Activated naive CD8-positive, alpha-beta T cell treated with anti-CD3 and anti-CD28 coated beads, Interleukin-2, amount 50 U/mL, for 16 hours (primary cell): ENCODE data around the gene C1orf232.
A peak's percentile ranks its signal among the peaks of the same experiment; 100 is the strongest.

ENCODE experiments used
- DNase-seq: peaks from one replicate; pipeline ENCODE4 v3.0.0-alpha.2; 2020; ENCODE audit warnings: low read depth, low spot score

Gene C1orf232

DNA sequence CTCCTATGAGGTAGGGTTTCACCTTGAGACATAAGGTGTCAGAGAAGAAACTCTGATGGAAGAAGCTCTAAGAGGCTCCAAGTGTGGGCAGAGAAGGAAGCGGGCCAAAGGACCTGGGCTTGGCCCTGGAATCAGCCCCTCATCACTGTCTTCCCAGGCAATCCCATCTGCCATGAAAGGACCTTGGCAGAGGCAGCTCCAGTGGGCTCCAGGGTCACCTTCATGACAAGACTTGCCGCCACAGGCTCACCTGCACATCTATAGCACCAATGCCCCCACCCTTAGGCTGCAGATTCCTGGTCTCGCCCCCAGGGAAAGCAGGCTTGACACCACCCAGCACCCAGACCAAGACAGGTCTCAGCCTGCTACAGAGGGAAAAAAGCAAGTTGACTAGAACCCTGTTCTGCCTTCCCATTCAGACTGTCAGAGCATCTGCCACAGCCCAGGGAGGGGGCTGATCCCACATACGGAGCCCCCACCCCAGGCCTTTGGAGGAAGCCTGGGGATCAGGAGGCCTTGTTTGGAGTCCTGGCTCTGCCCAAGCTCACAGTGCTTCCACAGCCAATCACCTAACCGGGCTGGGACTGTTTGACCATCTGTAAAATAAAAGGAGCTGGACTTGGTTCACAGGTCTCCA is 10.4 kb downstream of the C1orf232 start:
- no peak for DNase-seq

DNA sequence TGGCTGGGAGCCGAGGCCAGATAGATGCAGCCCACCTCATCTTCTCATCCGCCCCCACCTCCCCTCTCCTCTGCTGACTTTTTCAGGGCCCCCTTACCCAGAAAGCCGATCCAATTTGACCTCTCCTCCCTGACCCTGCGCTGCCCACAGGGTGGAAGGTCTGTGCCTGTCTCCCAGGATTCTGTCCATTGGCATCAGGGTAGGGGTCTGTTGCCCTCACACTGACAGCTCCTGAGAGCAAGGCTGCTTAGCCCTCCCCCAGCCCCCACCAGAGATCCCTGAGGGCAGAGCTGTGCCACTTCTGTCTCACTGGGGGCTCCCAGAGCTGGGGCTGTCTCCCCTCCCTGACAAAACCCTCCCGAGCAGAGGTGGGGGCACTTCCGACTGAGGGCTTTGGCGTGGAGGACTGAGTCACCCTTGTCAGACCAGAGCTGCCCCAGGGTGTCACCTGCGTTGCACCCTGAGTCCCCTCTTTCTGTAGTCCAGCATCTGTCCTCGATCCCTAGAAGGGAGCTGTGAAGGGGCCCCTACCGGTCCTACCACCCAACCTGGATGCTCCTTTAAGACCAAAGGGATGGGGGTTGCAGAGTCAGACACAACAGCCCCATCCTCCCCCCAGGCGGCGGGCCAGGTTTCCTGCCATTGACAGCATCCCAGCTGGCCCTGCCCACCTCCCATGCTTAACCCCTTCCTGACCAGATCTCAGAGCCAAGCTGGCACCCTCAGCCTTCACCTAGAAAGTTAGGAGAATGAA is 12.3 kb downstream of the C1orf232 start:
- DNase-seq, result no peak

GRCh38 chr1:26155370-26156284 is 13.1 kb downstream of the C1orf232 start:
- no peak for DNase-seq

DNA sequence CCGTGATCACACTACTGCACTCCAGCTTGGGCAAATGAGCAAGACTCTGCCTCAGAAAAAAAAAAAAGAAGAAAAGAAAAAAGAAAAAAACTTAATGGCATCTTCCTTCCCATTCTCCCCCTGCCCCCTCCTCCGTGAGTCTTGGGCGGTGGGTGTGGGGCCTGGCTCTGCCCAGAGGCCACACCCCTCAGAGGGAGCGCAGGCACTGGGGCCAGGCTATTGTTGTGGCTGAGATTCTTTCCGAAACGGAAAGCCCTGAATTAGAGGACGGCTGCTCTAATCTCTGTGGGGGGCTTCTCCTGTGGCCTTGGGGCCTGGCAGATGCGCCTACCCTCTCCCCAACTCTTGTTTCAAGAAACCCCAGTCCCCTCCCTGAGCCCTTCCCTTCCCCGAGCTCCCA is 14.0 kb downstream of the C1orf232 start:
- no peak for DNase-seq

GRCh38 chr1:26153966-26154532 is 14.7 kb downstream of the C1orf232 start:
- DNase-seq, result no peak

GRCh38 chr1:26148887-26149286 is 19.9 kb downstream of the C1orf232 start:
- DNase-seq, result no peak

- DNase-seq, result no peak
These were observed 22.8 kb downstream of the C1orf232 start for GRCh38 chr1:26145960-26146294.

DNA sequence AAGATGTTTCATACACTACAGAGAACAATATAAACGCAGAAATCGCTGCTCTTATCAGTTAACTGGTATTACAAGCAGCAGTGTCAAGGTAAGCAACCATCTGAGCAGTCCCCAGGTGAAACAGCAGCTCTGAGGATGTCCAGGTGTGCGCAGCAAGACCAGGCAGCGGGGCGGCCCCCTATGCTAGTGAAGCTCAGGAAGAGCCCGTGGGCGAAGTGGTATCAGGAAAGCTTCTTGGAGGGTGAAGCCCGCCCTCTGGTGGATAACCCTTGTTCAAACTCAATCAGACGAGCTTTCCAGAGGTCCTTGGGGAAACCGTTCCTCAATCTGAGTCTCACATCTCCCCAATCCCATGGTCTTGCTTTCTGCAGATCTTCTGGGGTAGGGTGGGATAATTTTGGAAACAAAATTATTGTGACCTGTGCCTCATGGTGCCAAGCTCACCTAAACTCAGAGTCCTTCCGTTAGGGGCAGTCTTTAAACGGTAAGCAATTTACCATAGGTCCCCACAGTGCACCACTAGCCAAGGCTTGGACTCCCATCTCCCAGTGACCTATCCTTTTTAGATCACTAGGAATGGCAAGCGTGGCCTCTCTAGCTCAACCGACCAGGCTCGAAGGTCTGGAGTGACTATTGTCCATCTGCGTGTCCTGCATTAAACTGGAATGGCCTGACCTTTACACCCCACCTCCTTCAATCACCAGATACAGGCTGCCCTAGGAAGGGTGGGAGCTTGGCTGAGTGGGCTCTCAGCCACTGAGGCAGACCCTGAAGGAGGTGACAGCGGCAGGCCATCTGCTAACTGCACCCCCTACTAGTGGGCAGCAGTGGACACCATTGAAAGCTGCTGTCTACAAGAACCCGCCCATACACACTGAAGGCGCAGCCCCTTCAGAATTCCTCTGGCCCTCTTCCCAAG is 23.5 kb downstream of the C1orf232 start:
- peak; percentile 29 for DNase-seq

- DNase-seq, result no peak
These were observed 26.6 kb downstream of the C1orf232 start for GRCh38 chr1:26142159-26142558.

DNA sequence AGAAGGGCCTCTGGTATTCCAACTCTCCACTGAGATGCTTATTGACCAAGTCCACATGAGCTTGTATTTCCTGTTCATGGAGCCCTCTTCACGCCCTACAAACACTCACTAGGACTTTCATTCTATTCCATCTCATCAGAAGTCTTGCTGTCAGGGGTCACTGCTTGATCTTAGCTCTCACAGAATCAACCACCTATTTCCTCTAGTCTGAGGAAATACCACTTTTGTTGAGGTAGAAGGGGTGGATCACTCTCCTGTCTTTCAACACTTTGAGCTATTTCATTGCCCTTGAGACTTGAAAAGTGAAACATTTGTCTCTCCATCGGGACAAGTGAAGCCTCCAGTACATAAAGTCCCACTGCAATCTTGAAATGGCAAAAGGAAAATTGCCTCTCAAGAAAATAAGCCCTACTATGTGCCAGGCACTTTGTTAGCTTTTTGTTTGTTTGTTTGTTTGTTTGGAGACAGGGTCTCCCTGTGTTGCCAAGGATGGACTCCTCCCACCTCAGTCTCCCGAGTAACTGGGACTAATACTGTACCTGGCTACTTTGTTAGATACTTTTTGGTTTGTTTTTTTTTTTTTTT is 29.7 kb downstream of the C1orf232 start:
- DNase-seq, result no peak

DNA sequence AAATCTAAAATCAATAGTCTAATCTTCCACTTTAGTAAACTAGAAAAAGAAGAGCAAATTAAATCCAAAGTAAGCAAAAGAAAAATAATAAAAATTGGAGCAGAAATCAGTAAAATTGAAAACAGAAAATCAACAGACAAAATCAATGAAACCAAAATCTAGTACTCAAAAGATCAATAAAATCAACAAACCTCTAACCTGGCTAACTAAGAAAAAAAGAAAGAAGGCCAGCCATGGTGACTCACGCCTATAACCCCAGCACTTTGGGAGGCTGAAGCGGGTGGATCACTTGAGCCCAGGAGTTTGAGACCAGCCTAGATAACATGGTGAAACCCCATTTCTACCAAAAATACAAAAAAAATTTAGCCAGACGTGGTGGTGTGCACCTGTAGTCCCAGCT is 34.3 kb downstream of the C1orf232 start:
- no peak for DNase-seq

DNA sequence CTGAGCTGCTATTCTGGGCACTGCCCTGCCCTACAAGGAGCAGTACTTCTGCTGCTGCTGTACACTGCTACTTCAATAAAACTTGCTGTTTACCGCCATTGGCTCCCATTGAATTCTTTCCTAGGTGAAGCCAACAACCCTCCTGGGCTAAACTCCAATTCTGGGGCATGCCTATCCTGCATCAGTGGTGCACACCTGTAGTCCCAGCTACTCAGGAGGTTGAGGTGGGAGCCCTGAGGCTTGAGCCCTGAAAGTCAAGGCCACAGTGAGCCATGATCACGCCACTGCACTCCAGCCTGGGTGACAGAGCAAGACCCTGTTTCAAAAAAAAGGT is 36.0 kb downstream of the C1orf232 start:
- DNase-seq, result no peak

DNA sequence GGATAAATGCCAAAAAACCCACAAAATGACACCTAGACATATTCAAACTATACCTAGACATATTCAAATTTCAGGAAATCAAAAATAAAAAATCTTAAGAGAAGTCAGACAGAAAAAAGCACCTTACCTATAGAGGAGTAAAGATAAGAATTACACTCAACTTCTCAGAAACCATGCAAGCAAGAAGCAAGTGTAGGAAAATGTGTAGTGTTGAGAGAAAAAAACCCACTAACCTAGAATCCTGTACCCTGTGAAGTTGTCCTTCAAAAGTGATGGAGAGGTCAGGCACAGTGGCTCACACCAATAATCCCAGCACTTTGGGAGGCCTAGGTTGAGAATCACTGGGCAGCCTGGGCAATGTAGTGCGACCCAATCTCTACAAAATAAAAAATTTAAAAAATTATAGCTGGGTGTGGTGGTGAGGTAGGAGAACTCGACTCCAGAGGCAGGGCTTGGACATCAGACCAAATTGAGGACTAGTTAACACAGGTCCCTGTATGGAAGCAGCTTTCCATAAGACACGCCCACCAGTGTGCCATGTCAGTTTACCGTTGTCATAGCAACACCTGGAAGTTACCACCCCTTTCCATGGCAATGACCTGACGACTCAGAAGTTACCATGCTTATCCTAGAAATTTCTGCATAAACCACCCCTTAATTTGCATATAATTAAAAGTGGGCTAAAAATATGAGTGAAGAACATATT is 36.5 kb downstream of the C1orf232 start:
- no peak for DNase-seq

- DNase-seq, result no peak
These were observed 38.1 kb downstream of the C1orf232 start for GRCh38 chr1:26130695-26131094.

GRCh38 chr1:26129778-26130177 is 39.0 kb downstream of the C1orf232 start:
- DNase-seq, result no peak

DNA sequence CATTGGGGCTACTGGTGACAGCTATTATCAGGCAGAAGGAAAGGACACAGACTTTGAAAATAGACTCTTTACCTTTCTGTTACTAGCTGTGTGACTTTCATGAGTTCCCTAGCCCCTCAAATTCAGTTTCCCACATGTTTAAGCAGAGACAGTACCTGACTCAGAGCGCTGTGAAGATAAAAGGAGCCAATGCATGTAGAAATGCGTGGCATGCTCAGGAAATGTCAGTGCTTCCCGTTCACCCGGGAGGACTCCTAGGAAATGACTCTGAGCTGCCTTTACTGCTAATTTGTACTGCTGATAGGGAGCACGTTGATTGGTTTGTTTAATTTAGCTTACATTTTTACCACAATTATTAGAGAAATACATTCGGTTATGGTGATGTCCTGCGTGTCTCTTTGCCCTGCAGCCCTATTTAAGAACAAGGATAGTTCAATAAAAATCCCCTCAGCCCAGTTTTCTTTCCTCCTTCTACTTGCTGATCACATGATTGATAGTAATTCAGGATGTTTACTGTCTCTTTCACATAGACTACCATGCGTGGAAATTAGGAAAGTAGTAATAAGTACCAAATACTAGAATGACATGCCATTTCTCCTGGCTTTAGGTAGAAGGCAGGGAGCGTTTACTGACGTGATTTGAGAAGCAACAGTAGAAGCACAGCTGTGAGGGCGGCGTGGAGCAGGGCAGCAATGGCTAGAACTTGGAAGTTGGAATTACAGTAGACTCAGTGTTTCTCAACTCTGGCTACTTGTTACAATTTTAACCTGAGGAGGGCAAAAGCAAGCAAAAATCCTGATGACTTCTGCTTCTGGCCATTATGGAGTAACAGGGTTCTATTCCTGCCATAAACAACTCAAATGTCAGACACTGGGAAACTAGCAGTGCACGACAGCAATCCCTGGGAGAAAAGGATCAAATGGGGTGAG is 41.3 kb downstream of the C1orf232 start:
- DNase-seq, result no peak

DNA sequence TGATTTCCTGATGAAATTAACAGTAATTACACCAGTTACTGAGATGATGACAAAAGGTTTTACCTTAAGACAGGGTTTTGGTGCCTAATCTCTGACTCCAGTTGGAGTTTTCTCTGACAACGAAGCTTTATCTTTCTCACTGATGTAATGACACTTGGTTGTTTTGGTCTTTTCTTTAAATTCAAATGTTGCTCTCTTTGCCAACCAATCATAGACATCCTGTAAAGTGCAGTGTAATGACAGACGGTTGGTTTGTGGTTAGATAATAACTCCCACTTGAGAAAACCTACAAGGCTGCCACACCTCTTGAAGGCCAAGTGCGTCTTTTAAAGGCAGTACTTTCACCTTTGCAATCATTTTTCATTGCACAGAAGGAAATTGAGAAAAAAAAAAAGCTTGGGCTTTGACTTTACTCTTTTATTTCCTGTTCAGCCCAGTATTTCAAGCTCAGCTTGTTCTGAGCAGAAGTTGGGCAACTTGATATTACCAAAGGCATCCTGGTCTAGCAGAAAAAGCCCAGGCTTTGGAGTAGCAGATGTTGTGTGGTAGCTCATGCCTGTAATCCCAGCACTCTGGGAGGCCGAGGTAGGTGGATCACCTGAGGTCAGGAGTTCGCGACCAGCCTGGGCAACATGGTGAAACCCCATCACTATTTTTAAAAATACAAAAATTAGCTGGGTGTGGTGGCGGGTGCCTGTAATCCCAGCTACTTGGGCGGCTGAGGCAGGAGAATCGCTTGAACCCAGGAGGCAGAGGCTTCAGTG is 42.3 kb downstream of the C1orf232 start:
- DNase-seq, result no peak

GRCh38 chr1:26125946-26126320 is 42.8 kb downstream of the C1orf232 start:
- DNase-seq, result no peak
